Activated naive CD4-positive, alpha-beta T cell treated with Interleukin-2 at 50 U/mL for 16 hours (primary cell): ENCODE data around the gene ULBP3.
"Not testable (repeated sequence)": the region's sequence is repeated elsewhere in the genome, so short reads cannot be mapped to it uniquely, and the experiment has no call there.

ENCODE experiments used
- DNase-seq: peaks from one replicate; pipeline ENCODE4 v3.0.0-alpha.2; 2020

Gene ULBP3

GRCh38 chr6:150038202-150039062 is 30.5 kb downstream of the ULBP3 start:
- no peak for DNase-seq

DNA sequence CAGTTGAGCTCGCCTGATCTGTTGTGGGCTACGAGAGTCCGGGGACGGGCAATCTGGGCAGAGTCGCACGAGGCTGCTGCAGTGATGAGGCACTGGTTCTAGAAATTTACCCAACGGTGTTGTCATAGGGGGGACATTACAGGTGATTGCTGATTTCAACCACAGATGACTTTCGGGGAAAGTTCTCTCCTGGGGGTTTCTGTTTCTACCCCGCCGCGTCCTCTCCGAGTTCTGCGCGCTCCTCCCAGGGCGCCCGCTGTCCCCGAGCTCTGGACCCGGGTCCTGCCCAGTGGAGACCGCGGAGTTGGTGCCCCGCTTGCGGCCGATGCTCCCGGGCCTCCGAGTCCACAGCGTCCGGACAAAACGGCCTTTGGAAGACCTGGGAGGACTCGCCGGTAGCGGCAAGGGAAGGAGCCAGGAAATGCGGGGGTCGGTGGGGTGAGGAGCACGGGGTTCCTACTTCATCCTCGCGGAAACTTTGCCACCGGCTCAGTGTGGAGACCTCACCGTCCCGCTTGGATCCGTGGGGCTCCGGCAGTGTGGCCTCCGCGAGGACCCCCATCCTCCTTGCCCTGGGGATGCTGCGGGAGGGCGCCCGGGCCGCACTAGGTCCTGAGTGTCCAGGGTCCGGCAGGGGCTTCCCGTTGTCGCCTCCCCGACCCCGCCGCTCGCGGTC is 31.3 kb downstream of the ULBP3 start:
- DNase-seq, result no peak

- no peak for DNase-seq
Measured at GRCh38 chr6:150036081-150036480, 32.8 kb downstream of the ULBP3 start.

GRCh38 chr6:150033207-150033771 is 35.6 kb downstream of the ULBP3 start:
- DNase-seq, result no peak

DNA sequence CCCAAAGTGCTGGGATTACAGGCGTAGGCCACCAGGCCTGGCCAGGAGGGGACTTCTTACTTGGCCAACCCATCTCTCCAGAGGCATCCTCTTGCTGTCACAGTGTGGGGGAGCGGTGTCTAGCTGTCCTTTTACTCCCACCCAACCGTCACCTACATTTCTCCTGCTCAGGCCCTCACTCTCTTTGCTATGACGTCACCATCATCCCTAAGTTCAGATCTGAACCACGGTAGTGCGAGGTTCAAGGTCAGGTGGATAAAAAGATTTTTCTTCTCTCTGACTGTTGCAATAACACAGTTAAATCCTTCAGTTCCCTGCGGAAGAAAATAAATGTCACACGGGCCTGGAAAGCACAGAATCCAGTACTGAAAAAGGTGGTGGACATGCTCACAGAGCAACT is 36.3 kb downstream of the ULBP3 start:
- no peak for DNase-seq

DNA sequence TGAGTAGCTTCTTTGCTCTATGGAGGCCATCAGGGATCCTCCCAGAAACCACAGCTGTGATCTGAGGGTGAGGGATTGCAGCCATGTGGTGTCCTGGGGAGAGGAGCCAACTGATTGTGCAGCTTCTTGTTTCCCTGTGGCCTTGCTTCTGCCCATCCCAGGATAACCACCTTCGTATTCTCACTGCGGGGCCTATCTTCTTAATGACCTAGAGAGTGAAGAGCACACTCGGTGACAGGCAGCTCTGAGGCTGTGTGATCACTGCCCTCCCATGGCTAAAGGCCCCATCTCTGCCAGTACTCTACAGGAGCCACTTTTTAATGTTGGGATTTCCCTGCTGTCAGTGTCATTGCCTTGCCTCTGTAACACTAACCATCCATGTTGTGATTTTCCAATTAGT is 38.3 kb downstream of the ULBP3 start:
- no peak for DNase-seq

DNA sequence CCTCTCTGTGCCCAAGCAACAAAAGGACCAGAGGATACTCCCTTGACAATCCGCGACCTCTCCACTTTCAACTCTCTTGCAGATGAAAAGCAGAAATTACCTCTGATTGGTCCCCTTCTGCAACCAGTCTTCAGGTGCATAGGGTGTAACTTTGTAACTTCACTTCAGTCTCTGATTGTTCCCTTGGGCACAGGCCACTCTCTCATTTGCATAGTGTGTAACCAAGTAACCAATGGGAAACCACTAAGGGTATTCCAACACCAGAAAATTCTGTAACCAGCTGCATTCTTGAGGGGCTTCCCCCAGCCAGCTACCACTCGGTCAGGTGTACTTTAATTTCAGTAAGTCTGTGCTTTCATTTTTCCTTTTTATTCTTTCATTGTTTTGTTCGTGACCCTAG is 39.2 kb downstream of the ULBP3 start:
- DNase-seq, result no peak

DNA sequence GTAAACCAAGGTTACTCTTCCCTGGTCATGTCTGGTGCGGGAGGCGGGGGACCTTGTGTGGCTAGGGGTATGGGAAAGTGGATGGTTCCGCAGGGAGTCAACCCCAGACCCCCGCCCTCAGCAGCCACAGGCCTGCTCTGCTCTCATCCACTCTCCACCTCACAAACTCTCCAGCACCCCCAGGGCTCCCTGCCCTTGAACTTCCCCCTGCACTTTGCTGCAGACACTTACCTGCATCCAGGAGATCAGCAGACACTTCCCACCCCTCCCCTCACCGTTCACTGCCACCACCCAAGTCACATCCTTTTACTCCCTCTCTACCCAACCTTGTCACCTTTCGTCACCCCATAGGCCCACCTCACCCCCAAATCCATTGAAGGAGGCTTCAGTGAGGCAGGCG is 39.6 kb downstream of the ULBP3 start:
- no peak for DNase-seq

DNA sequence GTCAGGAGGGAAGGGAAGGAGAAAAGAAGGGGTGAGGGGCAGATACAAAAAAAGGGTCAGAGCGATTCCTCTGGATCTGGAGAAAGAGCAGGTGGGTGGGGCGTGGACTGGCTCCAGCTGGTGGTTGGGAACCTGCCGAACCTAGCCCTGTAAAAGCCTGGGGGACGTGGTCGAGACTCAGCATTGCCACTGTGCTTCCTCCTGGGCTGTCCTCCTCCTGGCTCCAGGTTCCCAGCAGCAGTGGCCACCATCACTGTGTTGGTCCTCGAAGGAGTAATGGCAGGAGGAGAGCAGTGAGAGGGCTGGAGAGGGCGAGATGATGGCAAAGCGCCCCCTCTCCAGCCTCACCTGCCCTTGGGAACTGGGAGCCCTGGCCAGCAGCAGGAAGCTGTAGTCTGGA is 40.1 kb downstream of the ULBP3 start:
- DNase-seq, result no peak

GRCh38 chr6:150027806-150028565 is 40.9 kb downstream of the ULBP3 start:
- DNase-seq, result no peak

GRCh38 chr6:150026976-150027805 is 41.7 kb downstream of the ULBP3 start:
- DNase-seq, result no peak

- DNase-seq, result peak; percentile 32
Measured at GRCh38 chr6:150025201-150025917, 43.6 kb downstream of the ULBP3 start, which contains the start of gene RAET1L. RAET1L (minus strand) TSS chr6:150025532; CDS start chr6:150025471, 61 bp downstream.

DNA sequence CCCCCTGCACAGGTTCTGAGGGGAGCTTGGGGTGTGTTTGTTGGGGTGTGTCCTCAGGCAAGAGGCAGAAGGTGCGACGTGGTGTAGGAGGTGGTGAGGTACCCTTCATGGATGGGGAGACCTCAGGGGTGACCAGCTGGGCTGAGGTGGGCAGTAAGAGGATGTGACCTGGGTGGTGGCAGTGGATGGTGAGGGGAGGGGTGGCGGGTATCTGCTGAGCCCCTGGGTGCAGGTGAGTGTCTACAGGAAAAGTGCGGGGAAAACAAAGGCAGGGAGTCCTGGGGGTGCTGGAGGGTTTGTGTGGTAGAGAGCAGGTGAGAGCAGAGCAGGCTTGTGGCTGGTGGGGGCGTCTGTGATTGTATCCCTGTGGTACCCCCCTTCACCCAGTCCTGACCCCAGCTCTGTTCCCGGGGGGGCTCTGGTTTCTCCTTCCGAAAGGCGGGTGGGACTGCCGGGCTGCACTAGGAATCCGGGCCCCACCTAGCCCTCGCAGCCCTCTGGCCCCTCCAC is 44.2 kb downstream of the ULBP3 start:
- DNase-seq, result no peak

DNA sequence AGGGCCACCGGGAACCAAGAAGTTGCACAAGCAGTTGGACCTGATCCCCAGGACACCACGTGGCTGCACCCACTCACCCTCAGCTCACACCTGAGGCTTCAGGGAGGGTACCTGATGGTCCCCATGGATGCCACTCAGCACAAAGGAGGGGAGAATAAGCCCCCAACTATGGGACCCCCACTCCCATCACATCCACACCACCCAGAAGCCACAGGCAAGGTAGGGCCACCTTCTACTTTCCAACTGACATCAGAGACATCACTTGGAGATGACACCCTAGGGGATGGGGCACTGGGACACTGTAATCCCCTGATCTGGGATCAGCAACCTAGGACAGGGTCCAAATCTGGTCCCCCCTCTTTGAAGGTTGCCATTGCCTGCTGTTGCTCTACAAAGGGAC is 44.9 kb downstream of the ULBP3 start:
- DNase-seq, result not testable (repeated sequence)

DNA sequence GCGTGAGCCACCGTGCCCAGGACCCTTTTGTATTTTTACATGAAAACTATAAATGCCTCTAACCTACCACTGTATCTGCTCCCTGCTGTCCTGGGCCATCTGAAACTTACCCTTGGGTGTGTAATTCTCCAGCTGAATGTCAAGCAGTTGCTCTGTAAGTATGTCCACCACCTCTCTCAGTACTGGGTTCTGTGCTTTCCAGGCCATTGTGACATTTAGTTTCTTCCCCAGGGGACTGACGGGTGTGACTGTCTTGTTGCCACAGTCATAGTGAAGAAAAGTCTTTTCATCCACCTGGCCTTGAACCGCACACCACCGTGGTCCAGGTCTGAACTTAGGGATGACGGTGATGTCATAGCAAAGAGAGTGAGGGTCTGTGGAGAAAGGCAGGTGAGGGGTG is 47.1 kb downstream of the ULBP3 start:
- not testable (repeated sequence) for DNase-seq

GRCh38 chr6:150018846-150019580 is 49.9 kb downstream of the ULBP3 start:
- DNase-seq, result no peak

DNA sequence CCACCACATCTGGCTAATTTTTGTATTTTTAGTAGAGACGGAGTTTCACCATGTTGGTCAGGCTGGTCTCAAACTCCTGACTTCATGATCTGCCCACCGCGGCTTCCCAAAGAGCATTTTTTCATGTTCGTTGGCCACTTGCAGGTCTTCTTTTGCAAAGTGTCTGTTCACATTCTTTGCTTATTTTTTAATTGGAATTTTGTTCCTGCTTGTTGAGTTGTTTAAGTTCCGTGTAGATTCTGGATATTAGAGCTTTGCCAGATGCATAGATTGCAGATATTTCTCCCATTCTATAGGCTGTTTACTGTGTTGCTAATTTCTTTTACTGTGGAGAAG is 51.8 kb downstream of the ULBP3 start:
- DNase-seq, result not testable (repeated sequence)

DNA sequence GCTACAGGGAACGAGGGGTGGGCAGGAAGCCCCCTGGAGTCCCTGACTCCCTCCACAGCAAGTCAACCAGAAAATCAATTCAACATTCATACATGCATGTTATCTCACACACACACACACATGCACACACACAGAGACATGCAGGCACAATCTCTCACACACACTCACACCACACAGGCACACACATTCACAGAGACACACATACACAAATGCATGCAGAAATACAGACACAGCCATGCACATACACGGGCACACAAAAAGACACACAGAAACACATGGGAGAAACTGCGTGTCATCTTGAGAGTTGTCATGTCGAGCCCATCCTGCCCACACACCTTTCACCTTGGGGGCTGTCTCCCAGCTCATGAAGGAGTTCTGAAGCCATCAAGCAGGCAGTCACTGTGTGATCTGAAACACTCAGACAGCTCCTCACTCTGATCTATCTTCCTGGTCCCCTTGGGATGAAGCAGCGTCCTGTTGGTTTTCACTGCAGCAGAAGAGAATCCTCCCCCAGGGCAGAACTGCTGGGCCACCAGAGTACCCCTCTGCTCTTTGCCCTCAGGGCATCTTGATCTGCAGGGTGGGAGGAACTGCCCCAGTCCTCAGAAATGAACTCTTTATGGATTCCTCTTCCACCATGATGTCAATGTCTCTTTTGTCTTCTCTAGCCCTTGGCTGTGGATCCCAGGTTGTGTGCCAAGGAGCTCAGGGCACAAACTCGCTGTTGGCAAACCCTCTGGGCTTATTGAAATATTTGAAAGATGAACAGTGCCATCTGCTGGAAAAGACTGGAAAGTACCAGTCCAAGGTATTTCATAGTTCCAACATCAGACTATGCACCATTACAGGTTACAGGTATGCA is 52.4 kb downstream of the ULBP3 start:
- DNase-seq, result peak; percentile 44

GRCh38 chr6:150015281-150016001 is 53.5 kb downstream of the ULBP3 start:
- DNase-seq, result not testable (repeated sequence)
